Activated CD8-positive, alpha-beta memory T cell treated with anti-CD3 and anti-CD28 coated beads for 24 hours (primary cell): ENCODE measurements around the gene KCNT1.

Experiments used
- DNase-seq: peaks from one replicate; pipeline ENCODE4 v3.0.0-alpha.2; 2020

KCNT1 gene

DNA sequence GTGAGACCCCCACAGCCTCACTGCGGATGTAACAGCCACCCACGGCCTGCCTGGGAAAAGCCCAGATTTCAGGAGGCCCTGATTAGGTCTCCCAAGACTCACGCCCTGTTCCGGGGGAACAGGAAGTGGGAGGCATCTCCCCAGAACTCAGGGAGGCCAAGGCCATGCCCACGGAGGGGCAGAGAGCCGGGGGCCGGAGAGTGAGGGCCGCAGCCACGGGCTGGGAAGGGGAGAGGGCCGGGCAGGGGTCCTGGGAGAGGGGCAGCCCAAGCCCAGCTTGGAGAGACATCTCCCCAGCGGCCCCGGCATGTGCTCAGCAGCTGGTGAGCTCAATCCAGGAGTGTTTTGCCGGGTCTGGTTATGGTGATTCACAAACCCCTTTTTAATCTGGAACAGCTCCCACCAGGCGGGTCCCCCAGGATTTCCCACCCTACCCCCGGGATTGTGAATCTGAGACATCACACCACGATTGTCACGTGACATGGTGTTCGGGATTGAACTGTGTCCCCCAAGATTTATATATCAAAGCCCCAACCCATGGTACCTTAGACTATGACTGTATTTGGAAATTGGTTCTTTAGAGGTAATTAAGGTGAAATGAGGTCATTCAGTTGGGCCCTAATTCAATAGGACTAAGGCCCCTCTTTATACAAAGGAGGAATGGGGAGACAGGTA, 26.6 kb downstream of the KCNT1 start:
- no peak for DNase-seq

DNA sequence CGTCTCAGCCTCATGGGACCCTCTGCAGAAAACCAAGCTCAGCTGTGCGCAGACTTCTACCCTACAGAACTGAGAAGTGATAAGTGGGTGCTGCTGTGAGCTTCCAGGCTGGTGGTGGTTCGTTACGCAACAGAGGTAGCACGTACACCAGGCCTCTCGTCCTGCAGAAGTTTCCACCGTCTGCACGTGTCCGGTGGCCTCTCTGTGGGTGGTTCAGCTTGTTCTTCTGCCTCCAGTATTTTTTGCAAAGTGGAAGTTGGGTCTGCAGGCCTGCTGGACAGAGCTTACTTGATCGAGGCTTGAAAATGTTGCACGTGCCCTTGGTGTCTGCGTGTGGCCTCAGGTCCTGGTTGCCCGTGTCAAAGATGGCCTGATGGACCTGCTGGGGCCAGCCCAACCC, 27.5 kb downstream of the KCNT1 start:
- no peak for DNase-seq

DNA sequence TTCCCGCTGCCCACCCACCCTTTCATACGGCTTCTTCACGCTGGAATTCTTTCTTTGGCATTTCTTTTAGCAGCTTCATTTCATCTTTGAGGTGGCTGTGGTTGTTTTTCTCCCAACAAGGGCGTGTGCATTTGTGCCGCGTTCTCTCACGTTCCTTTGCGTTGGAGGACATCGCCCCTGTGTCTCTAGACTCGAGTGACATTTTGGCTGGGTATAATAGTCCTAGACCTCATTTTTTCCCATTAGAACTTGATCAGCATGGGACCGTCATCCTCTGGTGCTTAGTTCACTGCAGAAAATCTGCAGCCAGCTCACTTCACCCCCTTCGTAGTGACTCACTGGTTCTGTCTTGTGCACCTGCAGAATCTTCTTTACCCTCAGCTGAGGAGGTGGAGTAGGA, 29.5 kb downstream of the KCNT1 start:
- DNase-seq: no peak

DNA sequence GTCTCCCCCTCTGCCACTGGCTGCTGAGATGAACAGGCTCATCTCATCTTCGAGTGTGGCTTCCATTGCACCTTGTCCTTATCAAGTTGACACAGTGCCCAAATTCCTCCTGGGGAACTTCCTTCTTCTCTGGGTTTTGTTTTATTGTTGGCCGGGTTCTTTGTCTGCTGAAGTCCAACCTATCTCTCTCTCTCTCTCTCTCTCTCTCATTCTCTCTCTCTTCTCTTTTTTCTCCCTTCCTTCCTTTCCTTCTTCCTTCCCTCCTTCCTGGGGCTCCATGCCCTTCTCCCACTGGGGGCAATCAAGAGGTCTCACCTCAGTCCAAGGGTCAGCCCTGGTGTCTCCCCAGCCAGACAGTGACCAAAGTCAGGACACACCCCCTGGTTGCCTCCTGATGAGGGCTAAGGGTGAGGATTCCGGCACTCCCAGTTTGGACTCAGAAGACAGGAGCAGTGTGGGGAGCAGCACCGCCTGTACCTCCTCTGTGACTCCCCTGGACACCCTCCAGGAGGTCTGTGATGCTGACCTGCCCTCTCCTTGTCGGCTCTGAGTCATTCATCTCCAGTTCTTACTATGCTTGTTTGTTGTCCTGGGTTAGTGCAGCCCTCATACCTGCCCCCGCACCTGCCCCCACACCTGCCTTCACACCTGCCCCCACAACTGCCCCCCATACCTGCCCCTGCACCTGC, 30.7 kb downstream of the KCNT1 start:
- no peak for DNase-seq

DNA sequence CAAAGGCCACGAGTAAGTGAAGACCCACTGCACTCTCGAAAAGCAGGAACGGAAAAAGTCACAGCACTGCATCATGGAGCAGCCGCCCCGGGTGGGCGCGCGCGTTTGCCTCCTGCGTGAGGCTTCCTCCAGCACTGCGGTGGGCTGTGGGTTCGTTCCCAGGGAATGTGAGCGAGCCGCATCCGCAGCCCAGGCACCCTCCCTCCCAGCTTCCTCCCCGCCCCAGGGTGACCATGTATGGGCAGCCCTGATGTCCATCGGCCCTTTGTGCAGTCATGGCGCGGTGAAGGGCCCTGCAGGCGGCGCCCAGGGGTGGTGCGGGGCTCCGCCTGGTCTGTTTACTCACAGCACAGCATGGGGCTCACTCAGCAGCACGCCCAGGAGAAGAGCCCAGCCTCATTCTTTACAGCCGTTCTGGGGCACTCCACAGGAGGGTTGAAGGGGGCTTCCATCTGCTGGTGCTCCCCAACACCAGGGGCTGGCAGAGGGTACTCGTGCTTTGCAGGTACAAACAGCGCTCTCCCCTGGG, 32.7 kb downstream of the KCNT1 start:
- no peak for DNase-seq

DNA sequence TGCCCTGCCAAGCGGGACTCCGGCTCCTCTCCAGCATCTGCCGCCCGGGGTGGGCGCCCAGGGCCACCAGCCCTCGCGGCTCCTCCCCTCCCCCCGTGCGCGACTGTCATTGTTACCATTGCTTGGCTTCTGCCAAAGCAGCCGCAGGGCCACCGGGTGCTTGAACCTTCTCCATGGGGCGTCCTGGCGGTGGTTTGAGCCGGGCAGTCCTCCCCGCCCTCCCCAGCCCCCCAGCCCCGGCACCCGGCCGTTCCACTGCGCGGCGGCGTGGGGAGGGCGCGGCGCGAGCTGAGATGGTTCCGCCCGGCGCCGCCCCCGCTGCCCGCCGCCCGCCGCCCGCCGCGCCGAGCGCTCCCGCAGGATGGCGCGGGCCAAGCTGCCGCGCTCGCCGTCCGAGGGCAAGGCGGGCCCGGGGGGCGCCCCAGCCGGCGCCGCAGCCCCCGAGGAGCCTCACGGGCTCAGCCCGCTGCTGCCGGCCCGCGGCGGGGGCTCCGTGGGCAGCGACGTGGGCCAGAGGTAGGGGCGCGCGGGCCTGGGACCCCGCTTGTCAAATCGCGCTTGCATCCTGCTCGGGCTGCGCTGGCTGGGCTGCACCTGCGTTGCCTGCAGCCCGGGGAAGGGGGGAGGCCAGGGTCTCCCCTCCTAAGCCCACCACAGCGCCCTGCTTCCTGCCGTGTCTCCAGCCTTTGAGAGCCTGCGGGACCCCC, 34.4 kb downstream of the KCNT1 start:
- no peak for DNase-seq

DNA sequence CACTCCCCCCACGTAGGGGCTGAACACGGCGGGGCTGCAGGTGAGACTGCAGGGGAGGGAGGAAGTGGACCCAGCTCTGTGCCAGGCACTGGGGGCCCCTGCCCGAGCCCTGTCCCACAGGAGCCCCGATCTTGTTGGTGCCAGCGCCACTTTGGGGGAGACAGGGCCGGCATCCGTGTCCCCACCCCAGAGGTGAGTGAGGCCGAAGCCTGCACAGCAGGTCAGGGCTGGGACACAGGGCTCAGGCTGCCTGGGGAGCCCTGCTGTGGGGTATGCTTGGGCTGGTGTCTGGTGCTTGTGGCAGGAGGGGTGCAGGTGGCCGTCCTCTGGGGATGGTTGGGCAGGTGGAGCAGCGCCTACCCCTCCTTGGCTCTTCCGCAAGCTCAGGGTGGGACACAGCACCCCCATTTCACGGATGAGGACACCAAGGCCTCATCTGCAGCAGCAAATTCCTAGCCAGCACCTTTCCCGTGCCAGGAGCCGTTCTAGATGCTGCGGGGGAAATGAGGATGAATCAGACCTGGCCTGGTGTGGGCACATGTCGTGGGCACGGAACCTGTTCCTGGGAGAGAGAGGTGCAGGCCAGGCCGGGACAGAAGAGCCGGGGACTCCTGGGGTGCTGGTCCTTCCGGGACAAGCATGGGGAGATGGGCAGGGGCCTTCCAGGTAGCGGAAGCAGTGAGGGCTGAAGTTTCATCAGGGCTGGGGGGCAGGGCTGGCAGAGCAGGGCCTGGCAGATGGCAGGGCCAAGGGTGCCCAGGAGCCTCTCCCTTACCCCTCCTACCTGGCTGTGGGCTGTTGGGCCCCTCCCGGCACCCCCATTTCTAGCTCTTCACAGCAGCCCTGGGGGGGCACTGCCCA, 35.2 kb downstream of the KCNT1 start:
- DNase-seq: no peak

DNA sequence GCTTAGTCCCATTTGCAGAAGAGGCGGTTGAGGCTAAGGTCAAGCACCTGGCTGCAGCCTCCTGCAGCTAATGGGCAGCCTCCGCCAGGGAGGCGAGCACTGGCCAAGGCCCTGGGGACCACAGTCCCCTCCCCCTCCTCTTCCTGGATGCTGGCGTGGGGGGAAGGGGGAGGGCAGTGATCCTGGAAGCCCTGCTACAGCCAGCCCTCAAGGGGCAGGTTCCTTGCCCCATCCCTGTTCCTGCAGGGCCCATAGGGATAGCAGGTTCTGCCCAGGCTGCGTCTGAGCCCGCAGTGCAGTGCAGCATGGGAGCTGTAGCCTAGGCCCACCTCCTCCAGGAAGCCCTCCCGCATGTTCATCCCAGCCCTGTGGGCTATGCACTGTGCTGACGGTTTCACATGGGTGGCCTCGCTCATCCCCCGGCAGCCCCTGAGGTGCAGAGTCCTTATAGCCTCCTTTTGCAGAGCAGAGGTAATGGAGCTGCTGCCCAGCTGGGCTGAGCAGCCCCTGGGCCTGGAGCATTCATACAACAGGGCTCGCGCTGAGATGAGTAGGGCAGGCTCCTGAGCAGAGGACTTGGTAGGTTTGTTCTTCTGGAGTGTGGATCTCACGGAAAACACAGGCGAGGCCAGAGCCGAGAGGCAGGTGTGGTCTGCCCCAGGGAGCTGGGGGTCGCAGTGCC, 36.0 kb downstream of the KCNT1 start:
- DNase-seq: no peak

DNA sequence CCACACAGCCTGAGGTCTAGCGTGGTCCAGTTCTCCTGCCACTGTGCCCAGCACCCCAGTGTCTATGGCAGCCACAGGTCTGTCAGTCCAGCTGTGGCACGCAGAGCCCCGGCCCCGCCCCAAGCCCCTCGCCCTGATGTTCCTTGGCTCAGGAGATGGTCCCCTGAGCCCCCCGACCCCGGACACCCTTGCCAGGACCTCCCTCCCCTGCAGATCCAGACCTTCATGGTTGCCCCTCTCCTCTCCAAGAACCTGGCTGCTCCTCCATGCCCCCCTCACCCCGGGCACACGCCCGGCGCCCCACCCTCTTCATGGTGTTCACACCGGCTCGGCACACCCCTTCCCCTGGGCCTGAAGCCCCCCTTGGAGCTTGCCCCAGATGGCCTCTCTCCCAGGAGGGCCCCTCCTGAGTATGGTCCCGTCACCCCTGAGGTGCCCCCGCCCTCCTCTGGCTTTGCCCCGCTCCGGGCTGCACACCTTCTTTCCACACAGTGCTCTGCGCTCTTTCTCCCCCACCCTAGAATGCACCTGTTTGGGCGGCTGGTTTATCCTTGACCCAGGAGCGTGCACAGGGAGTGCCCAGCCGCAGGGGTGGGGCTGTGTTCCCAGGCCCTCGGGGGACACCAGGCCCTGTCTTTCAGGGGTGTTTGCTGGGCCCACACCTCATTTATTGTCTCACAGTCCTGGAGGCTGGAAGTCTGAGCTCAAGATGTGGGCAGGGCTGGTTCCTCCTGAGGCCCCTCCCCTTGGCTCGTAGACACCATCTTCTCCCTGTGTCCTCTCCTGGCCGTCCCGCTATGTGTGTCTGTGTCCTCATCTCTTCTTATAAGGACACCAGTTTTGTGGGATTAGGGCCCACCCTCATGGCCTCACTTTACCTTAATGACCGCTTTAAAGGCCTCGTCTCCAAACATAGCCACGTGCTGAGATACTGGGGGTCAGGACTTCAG, 37.6 kb downstream of the KCNT1 start:
- no peak for DNase-seq

DNA sequence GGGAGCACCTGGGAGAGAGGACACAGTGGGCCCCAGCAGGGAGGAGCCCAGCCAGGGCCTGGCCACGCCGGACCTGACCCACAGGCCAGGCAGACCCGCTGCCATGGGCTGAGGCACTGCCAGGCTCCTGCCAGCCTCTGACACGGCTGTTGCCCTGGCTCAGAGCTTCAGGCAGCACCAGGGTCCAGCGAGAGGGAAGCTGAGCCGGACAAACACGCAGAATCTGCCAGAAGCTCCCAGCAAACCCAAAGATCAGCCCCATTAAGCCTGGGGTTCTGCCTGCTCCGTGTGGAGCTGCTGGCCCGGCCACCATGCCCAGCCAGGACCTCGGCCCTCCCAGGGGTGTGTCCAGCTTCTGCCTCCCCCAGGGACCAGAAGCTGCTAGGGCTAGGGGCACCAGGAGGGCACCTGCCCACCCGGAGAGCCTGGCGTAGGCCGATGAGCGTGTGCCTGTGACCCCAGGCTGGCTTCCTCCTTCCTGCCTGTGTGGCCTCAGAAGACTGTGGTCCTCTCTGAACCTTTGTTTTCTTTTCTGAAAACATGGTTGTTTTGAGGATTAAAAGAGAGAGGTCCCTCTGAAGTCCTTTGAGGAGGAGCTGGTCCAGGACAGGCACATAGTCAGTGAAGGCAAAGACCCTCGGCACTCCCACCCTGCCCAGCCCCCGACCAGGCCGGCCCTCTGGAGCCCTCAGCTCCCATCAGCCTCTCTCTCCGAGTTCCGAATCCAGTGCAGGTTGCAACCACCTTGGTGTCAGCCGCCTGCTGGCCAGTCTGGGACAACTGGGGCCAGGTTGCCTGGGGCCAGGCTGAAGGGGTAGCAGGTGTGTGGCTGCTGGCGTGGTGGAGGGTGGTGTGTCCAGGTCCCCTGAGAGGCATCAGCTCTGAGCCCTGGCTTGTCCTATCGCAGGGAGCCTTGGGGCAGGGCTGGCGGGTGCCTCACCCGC, 39.6 kb downstream of the KCNT1 start:
- no peak for DNase-seq

DNA sequence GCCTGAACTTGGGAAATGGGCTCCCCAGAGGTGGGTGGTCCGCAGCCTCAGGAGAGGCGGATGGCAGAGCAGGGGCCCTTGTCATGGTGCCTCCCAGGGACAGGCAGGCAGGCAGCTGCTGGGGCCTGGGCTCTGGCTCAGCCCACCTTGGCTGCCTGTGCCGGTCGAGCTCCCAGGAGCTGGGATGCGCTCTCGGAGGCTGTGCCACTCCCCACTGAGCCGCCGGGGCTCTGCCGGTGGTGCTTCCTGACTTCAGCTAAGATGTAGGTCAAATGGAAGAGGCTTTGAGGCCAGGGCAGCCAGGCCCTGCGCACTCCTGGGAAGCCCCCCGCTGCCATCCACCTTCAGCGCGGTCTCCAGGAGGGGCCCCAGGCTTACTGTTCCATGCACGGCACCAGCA, 41.0 kb downstream of the KCNT1 start:
- DNase-seq: no peak

DNA sequence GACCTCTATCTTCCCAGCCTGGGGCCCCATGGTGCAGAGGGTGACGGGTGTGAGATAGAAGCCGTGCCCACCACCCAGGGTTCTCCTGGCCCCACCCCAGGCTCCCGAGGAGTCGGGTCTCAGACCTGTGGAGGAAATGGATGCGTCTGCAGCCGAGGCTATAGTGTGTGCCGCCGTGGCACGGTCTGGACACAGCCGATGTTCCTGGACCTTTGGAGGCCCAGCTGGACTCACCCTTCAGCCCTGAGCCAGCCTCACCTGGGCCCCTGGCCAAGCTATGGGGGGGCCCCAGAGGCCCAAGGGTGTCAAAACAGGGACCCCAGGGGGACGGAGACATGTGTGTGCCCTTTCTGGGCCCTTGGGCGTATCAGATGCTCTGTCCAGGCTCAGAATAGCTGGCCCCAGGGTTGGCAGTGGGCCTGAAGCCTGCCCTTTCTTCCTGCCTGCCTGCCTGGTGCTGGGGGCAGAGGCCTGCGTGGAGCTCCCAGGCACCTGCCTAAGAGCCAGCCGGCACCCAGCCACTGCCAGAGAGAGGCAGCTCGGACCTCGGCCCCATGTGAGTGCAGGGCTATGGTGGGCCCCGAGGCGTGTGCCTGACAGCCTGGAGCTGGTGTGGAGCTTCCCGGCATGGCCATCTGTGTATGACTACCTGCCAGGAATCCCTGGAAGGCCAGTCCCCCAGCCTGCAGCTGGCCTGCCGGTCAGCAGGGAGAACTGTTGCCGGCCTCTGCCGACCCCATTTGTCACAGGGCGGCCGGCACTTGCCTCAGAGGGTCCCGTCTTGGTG, 41.8 kb downstream of the KCNT1 start:
- no peak for DNase-seq

DNA sequence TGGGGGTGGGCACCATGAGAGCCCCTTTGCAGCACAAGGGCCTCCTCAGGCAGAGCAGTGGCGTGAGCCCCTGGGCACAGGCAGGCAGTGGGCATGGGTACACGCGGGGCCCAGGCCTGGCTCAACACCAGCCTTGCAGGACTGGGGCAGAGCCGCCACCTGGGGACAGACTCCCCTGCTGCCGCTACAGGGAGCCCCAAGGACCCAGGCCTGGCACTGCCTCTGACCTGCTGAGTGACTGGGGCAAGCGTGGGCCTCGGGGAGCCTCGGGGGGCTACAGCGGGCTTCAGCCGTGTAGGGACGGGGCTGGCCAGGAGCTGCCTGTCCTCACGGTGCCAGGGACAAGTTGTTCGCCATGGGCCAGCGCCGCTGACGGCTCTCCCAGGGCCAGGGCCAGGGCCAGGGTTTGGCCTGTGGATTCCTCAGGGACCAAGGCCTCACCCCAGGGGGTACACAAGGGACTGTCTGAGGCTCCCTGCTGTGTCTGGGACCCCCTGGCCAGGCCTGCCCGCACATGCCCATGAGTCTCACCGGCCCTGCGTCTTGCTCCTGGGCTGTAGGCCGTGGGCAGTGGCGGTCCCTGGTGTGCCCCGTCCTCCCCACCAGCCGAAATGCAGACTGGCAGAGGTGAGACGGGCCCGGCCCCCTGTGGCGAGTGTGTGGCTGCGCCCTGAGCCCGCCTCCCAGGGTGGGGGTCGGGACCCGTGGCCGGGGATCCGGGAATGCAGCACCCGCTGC, 42.5 kb downstream of the KCNT1 start:
- no peak for DNase-seq

DNA sequence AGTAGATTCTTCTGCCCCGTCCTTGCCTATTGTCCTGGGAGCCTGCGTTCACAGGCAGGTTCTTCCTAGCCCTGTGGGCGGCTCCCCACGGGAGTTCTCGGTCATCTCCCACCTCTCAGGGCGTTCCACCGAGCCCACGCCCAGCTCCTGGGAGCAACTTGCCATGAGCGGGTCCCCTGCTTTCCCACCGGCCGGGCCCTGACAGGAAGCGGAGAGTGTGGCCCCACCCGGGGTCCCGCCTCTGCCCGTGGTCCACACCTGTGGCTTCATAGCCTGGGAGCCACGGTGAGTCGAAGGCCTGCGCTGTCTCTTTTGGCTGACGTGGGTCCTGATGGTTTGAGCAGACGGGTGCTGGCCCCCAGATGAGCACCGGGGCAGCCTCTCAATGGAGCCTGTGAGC, 43.2 kb downstream of the KCNT1 start:
- DNase-seq: no peak

DNA sequence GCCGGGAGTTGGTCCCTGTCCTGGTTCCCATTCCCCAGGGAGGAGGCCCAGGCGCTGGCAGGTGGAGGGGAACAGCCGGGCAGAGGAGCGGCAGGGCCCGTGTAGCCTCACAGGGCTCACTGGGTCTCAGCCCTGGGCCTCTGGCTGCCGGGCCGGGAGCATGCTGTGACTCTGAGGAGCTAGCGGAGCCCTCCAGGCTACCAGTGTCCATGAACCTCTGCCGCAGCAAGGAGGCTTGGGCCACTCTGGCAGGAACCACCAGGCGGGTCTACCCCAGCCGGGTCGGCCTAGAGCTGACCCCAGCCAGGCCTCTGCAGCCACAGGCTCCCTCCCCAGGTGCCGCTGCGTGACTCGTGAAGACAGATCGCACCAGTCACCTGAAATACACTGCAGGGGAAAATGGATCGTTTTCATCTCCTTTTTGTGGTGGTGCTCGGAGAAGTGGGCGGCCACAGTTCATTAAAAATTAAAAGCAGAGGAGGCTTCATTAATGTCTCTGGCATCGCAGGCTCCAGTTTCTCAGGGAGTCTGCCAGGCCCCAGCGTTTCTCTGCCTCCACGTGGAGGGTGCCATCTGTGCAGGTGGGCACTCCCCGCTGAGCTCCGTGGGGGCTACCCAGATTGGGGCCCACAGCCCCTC, 43.8 kb downstream of the KCNT1 start:
- no peak for DNase-seq

DNA sequence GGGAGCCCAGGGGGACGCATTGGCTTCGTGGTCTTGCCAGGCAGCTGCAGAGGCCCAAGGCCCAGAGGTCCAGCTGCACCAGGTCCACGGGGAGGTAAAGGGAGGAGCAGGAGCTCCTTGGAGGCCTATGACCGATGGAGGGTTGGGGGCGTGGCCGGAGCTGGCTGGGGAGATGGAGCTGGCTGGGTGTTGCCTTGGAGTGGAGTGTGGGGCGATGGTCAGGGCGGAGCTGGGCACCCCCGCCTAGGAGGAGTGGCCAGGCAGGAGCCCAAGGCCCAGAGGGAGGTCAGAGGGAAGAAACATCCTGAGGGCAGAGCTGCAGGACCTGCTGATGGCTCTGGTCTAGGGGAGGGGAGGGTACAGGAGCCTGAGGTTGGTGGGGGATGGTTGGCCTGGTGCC, 44.6 kb downstream of the KCNT1 start:
- no peak for DNase-seq

DNA sequence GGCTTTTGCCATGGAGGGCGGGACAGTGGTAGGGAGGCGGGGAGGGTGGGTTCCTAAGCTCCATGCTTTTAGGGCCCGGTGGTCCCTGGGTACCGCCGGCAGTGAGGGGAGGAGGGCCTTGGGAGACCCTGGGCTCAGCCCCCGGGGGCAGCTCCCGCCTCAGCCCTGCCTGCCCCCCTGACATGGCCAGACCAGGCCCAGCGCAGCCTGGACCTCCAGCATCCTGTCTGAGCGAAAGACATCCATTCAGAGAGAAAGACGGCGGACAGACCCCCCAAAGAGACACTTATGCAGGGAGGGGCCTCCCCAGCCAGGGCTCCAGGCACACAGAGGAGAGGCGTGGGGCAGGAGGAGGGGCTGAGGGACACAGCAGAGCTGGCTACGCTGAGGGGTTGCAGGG, 45.3 kb downstream of the KCNT1 start:
- DNase-seq: no peak

DNA sequence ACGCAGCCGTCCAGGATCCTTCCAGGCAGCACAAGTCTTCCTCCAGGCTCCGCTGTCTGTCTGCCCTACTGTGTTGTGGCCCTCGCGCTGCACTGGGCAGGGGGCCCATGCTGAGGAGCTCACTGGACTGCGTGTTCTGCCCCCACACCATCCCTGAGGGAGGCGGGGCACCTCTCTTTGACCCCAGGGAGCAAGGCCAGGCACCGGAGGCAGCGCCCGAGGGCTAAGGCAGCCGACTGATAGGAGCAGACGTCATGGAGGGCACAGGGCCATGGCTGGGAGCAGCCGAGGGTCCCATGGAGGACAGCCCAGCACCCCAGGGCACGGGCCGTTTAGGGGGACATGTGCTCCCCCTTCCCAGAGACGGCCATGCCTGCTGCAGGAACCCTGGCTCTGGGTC, 46.7 kb downstream of the KCNT1 start:
- no peak for DNase-seq
